CD4-positive, alpha-beta T cell (primary cell): ENCODE results near the gene ZNF74. TPM values are rescaled to one million over a fixed set of nuclear protein-coding genes. Genes with fewer than 3 reads are reported as not detected.

ENCODE experiments used
- ATAC-seq: fragments of 200-7000 bp; cut with Tn5 transposase; one replicate; pipeline ENCODE4 v1.10.0; 2022; ENCODE audit warnings: mild to moderate bottlenecking; ENCODE audit not compliant: poor library complexity
- CTCF ChIA-PET: fragments of 350-600 bp; sonication (Branson Sonifier 250); formaldehyde crosslinking; loops from one replicate; lab custom pipeline; 2021; ENCODE audit warnings: antibody characterized with exemption, inconsistent platforms; lab: Charles Lee
- POLR2A ChIA-PET: fragments of 350-600 bp; sonication (Branson Sonifier 250); formaldehyde crosslinking; loops from one replicate; lab custom pipeline; 2021; ENCODE audit warnings: antibody characterized with exemption, inconsistent platforms; lab: Charles Lee
- DNase-seq, 14 experiments: peaks; one replicate each; pipeline ENCODE4 v3.0.0-alpha.2; 2013 to 2020; ENCODE audit warnings: mixed read lengths in 2 of 14
- H3K27ac ChIP-seq, 2 donors: one replicate each; pipeline versions ENCODE4 v1.5.1 to v1.7.0; 2013; ENCODE audit warnings: low read length in 2 of 2, low read depth in 1 of 2, mild to moderate bottlenecking in 1 of 2
- H3K27me3 ChIP-seq, 2 experiments: 1 replicate in 1 of 2; 2 replicates in 1 of 2; pipeline versions ENCODE4 v1.6.1 to v1.7.0; 2013; ENCODE audit warnings: low read length in 2 of 2, control low read depth in 1 of 2, mild to moderate bottlenecking in 1 of 2, moderate library complexity in 1 of 2; ENCODE audit not compliant: insufficient read depth in 2 of 2, control insufficient read depth in 1 of 2
- H3K36me3 ChIP-seq: one replicate; pipeline ENCODE4 v1.6.1; 2013; ENCODE audit warnings: low read length, control low read depth; ENCODE audit not compliant: insufficient read depth
- H3K4me1 ChIP-seq: one replicate; pipeline ENCODE4 v1.6.1; 2013; ENCODE audit warnings: low read length, control low read depth; ENCODE audit not compliant: insufficient read depth
- H3K4me3 ChIP-seq: one replicate; pipeline ENCODE4 v1.5.1; 2013; ENCODE audit warnings: mild to moderate bottlenecking, low read length, moderate library complexity
- H3K9me3 ChIP-seq, 2 experiments: 1 replicate in 1 of 2; 2 replicates in 1 of 2; pipeline versions ENCODE4 v1.6.1 to v1.7.0; 2013; ENCODE audit warnings: low read length in 2 of 2, mild to moderate bottlenecking in 2 of 2, control low read depth in 1 of 2, moderate library complexity in 1 of 2; ENCODE audit not compliant: control insufficient read depth in 1 of 2, insufficient read depth in 1 of 2
- H3K27ac Mint-ChIP-seq: one replicate; pipeline ENCODE4 v1.8.0; 2020; ENCODE audit warnings: mixed read lengths
- H3K27me3 Mint-ChIP-seq: one replicate; pipeline ENCODE4 v1.8.0; 2021; ENCODE audit warnings: mixed read lengths
- H3K36me3 Mint-ChIP-seq: one replicate; pipeline ENCODE4 v1.8.0; 2021; ENCODE audit warnings: low read depth, mixed read lengths
- H3K4me1 Mint-ChIP-seq: one replicate; pipeline ENCODE4 v1.8.0; 2021; ENCODE audit warnings: low read depth, mixed read lengths
- H3K4me3 Mint-ChIP-seq: one replicate; pipeline ENCODE4 v1.8.0; 2020; ENCODE audit warnings: mild to moderate bottlenecking, mixed read lengths
- H3K9me3 Mint-ChIP-seq: one replicate; pipeline ENCODE4 v1.8.0; 2020; ENCODE audit warnings: mixed read lengths
- intact Hi-C, 2 experiments: fragments of 100-400 bp; cut with DNase I in 1 of 2; cut with micrococcal nuclease in 1 of 2; formaldehyde crosslinking; loops; one replicate each; pipeline versions ENCODE4 v1.15.1 to v1.9.0; 2023 to 2025; cut with DNase I, micrococcal nuclease
- total RNA-seq, 174 experiments: library from RNA in 2 of 174; stranded (reverse) in 2 of 174; gene quantifications; one replicate each; pipeline ENCODE4 v1.2.3 and lab custom pipeline; 2021 to 2026
- TF ChIP-seq, protein P1 (sequence below): fragments of 200-600 bp; IDR thresholded peaks from one replicate; pipeline ENCODE4 v1.8.0; 2022; ENCODE audit warnings: antibody characterized with exemption, mild to moderate bottlenecking

ZNF74 gene
- total RNA-seq, 2 experiments from 2014 or later: 1.7 to 2.3 TPM

DNA sequence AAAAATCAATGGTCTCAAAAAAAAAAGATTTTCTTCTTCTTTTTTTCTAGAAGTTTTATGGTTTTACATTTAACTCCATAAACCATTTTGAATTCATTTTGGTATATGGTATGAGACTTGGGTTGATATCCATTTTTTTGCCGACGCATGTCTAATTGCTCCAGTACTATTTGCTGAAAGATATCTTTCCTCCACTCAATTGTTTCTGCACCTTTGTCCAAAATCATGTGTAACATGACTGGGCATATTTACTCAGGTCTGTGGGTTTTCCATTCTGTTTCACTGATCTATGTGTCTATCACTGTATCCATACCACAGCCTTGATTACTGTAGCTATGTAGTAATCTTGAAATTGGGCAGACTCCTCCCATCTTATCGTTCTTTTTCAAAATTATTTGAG lies 59.3 kb downstream of the ZNF74 start:
- intact Hi-C loops: loop anchor here in 1 of 2 experiments (10.0 kb wide), 1 partner anchor 102 kb away; no protein-coding TSS in a partner anchor
- Mint-ChIP-seq H3K27ac (no peak overlapping the region), H3K27me3 (no peaks in the 10 kb centered on the region), H3K4me3 (no peak overlapping the region), H3K9me3 (no peaks in the 10 kb centered on the region), H3K36me3 (peaks cover 62% of the 10 kb centered on the region), H3K4me1 (peaks cover 18% of the 10 kb centered on the region)
- Histone ChIP-seq H3K4me1 (peaks cover 13% of the 10 kb centered on the region), H3K36me3 (peaks cover 14% of the 10 kb centered on the region), H3K9me3 (no peaks in the 10 kb centered on the region), H3K27me3 (no peaks in the 10 kb centered on the region), H3K27ac (no peak overlapping the region), H3K4me3 (no peak overlapping the region)
- no peak for ATAC-seq
- CTCF ChIA-PET: interaction anchor here (1.3 kb wide), 1 partner anchor 10 kb away, joined by 3 read pairs; no protein-coding TSS in a partner anchor
- POLR2A ChIA-PET: interaction anchor here (3.0 kb wide), 1 partner anchor 11 kb away, joined by 15 read pairs; no protein-coding TSS in a partner anchor
- DNase-seq: no peak
- TF ChIP-seq, protein P1, sequence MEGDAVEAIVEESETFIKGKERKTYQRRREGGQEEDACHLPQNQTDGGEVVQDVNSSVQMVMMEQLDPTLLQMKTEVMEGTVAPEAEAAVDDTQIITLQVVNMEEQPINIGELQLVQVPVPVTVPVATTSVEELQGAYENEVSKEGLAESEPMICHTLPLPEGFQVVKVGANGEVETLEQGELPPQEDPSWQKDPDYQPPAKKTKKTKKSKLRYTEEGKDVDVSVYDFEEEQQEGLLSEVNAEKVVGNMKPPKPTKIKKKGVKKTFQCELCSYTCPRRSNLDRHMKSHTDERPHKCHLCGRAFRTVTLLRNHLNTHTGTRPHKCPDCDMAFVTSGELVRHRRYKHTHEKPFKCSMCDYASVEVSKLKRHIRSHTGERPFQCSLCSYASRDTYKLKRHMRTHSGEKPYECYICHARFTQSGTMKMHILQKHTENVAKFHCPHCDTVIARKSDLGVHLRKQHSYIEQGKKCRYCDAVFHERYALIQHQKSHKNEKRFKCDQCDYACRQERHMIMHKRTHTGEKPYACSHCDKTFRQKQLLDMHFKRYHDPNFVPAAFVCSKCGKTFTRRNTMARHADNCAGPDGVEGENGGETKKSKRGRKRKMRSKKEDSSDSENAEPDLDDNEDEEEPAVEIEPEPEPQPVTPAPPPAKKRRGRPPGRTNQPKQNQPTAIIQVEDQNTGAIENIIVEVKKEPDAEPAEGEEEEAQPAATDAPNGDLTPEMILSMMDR: no peak

DNA sequence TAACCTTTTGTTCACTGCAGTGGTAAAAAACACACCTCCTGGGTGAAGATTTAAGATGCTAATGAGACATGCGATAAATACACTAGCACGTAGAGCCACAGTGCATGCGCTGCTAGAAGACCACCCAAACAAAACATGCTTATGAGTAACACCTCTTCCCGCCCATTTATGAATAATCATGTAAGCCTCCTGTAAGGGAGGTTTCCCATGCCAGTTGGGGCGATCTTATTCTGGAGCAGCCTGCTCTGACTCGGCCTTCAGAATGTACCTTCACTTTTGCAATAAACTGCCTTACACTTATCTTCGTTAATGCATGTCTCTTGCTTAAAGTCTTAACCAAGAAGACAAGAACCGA lies 61.7 kb downstream of the ZNF74 start:
- peaks cover 18% of the 10 kb centered on the region for H3K36me3 ChIP-seq
- Mint-ChIP-seq H3K27ac (no peak overlapping the region), H3K9me3 (no peaks in the 10 kb centered on the region), H3K4me3 (no peak overlapping the region), H3K36me3 (peaks cover 62% of the 10 kb centered on the region), H3K27me3 (no peaks in the 10 kb centered on the region), H3K4me1 (peaks cover 34% of the 10 kb centered on the region)
- intact Hi-C loops: loop anchor here (1.0 to 10.0 kb wide), 4 partner anchors 25 to 99 kb away; no protein-coding TSS in a partner anchor
- DNase-seq (no peak), ATAC-seq (no peak)
- TF ChIP-seq, protein P1: no peak
- H3K9me3 ChIP-seq: no peaks in the 10 kb centered on the region
- H3K27ac ChIP-seq: no peak overlapping the region
- POLR2A ChIA-PET: interaction anchor here (0.6 to 3.0 kb wide), 9 partner anchors 8 to 114 kb away, joined by 3 to 15 read pairs (median 4); no protein-coding TSS in a partner anchor
- peaks cover 26% of the 10 kb centered on the region for H3K4me1 ChIP-seq
- CTCF ChIA-PET: interaction anchor here (1.0 to 1.5 kb wide), 7 partner anchors 27 to 151 kb away, joined by 3 to 35 read pairs (median 5); no protein-coding TSS in a partner anchor
- H3K4me3 ChIP-seq: no peak overlapping the region
- no peaks in the 10 kb centered on the region for H3K27me3 ChIP-seq

DNA sequence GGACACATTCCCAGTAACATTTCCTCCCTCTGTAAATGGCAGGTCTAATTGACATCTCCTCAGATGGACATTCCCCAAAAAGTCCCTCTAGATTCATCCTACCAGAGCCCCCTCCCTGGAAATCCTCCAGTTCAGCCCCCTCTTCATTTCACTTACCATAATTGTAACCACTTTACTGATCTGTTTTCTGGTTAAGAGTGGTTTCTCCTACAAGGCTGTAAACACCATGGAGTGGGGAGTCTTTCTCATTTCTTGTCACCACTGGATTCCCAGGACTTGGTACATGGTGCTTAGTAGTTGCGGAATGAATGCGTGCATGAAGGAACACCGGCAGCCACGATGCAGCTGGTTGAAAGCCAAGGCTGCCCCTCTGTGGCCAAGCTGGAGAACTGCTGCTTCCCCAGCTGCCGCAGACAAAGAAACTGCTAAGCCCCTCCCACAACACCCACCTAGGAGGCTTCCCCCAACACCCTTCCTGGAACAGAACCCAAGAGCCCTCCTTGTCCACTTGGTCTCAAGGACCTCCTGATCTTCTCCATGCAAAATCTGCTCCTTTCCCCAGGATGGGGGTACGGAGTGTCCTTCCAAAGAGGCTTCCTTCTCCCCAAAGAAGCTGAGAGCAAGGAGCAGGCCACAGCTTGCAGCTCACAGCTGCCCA lies 62.2 kb downstream of the ZNF74 start:
- CTCF ChIA-PET: interaction anchor here (0.8 to 1.5 kb wide), 11 partner anchors 8 to 209 kb away, joined by 3 to 35 read pairs (median 3); no protein-coding TSS in a partner anchor
- DNase-seq: peak; percentile 60 to 90 (median 70)
- intact Hi-C loops: loop anchor here (1.0 to 10.0 kb wide), 4 partner anchors 26 to 99 kb away; no protein-coding TSS in a partner anchor
- Mint-ChIP-seq H3K9me3 (no peaks in the 10 kb centered on the region), H3K36me3 (peaks cover 64% of the 10 kb centered on the region), H3K27ac (no peak overlapping the region), H3K27me3 (no peaks in the 10 kb centered on the region), H3K4me3 (no peak overlapping the region), H3K4me1 (peaks cover 39% of the 10 kb centered on the region)
- Histone ChIP-seq H3K9me3 (no peaks in the 10 kb centered on the region), H3K27ac (no peak overlapping the region), H3K36me3 (peaks cover 18% of the 10 kb centered on the region), H3K27me3 (no peaks in the 10 kb centered on the region), H3K4me3 (no peak overlapping the region), H3K4me1 (peaks cover 26% of the 10 kb centered on the region)
- TF ChIP-seq, protein P1: peak; percentile 89
- ATAC-seq: peak; percentile 100
- POLR2A ChIA-PET: interaction anchor here (0.6 to 3.0 kb wide), 10 partner anchors 8 to 113 kb away, joined by 3 to 15 read pairs (median 4); no protein-coding TSS in a partner anchor
